ENCODE data around the gene ASL. TPM values are rescaled to one million over a fixed set of nuclear protein-coding genes. Genes with fewer than 3 reads are reported as not detected.
A peak's percentile ranks its signal among the peaks of the same experiment; 100 is the strongest.

Gene ASL
- total RNA-seq, 2 donors from 2014 or later = 24.0 to 36.4 TPM

- whole genome bisulfite sequencing = 72% methylated on average over 8 of the region's 8 CpGs
Observed at GRCh38 chr7:66138994-66139752, 63.6 kb downstream of the ASL start.

DNA sequence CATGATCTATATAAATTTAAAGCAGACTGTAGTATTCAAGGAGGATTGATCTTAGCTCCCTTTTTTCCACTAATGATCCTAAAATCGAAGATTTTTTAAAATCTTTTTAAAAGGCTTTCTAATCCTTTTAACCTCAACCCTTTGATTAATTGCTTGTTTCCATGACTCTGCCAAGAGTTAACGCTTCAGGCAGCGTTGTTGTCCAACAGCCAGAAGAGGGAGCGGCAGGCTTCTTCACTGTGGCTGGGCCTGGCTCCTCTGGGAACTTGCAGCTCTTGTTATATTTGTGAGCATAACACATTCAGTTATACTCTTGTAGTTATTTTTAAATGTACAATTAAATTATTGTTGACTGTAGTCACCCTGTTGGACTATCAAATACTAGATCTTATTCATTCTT lies 65.3 kb downstream of the ASL start:
- H3K9me3 ChIP-seq = no peaks in the 10 kb centered on the region
- 14% methylated on average over 4 of the region's 4 CpGs for WGBS
- TF ChIP-seq POLR2A (IDR thresholded peaks at IDR 0.05) (no peak), POLR2AphosphoS5 (IDR thresholded peaks at IDR 0.05) (peak; percentile 43), CTCF (IDR thresholded peaks at IDR 0.05) (peak in 3 of 4 experiments; percentile 35 to 67 (median 58))
- H3K36me3 ChIP-seq = no peaks in the 10 kb centered on the region
- no peak overlapping the region for H3K4me3 ChIP-seq
- peak; percentile 66 for DNase-seq (ENCODE audit: low spot score)
- H3K27me3 ChIP-seq (replicated peaks; ENCODE audit: insufficient read depth) = no peaks in the 10 kb centered on the region
- H3K4me1 ChIP-seq (replicated peaks) = peaks cover 2% of the 10 kb centered on the region
- no peak overlapping the region for H3K27ac ChIP-seq
- intact Hi-C loops (cut with DNase I) = loop anchor here (10.0 kb wide), 1 partner anchor 354 kb away; no protein-coding TSS in a partner anchor

More at GRCh38 chr7:66138994-66139752, 63.6 kb downstream of the ASL start:
- no peak overlapping the region for H3K27ac ChIP-seq
- H3K36me3 ChIP-seq = no peaks in the 10 kb centered on the region
- intact Hi-C loops (cut with DNase I) = no loop called here
- H3K4me1 ChIP-seq (replicated peaks) = peaks cover 2% of the 10 kb centered on the region
- no peak overlapping the region for H3K4me3 ChIP-seq
- DNase-seq (ENCODE audit: low spot score) = no peak
- H3K27me3 ChIP-seq (replicated peaks; ENCODE audit: insufficient read depth) = no peaks in the 10 kb centered on the region
- no peaks in the 10 kb centered on the region for H3K9me3 ChIP-seq
- TF ChIP-seq POLR2A (IDR thresholded peaks at IDR 0.05) = no peak
- TF ChIP-seq POLR2AphosphoS5 (IDR thresholded peaks at IDR 0.05) = no peak

DNA sequence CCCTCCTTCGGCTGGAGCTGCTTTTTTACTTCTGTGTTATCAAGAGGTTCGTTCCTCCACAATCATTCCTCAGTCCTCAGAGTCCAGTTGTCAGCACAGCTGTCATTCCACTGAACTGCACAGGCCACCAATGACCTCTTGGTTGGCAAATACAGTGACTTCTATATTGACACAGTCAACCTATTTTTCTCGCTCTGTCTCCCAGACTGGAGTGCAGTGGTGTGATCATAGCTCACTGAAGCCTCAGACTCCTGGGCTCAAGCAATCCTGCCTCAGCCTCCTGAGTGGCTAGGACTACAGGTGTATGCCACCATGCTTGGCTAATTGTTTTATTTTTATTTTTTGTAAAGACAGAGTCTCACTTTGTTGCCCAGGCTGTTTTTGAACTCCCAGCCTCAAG lies 66.7 kb downstream of the ASL start:
- TF ChIP-seq POLR2A (IDR thresholded peaks at IDR 0.05) (no peak), CTCF (IDR thresholded peaks at IDR 0.05) (no peak), POLR2AphosphoS5 (IDR thresholded peaks at IDR 0.05) (no peak)
- Histone ChIP-seq H3K9me3 (no peaks in the 10 kb centered on the region), H3K36me3 (no peaks in the 10 kb centered on the region), H3K4me1 (replicated peaks) (peaks cover 2% of the 10 kb centered on the region), H3K27ac (no peak overlapping the region), H3K4me3 (no peak overlapping the region), H3K27me3 (replicated peaks; ENCODE audit: insufficient read depth) (no peaks in the 10 kb centered on the region)
- 89% methylated on average over 3 of the region's 3 CpGs for WGBS
- intact Hi-C loops (cut with DNase I) = loop anchor here (10.0 kb wide), 1 partner anchor 352 kb away; no protein-coding TSS in a partner anchor
- no peak for DNase-seq (ENCODE audit: low spot score)

- intact Hi-C loops (cut with DNase I) = loop anchor here (10.0 kb wide), 1 partner anchor 352 kb away; no protein-coding TSS in a partner anchor
Observed at GRCh38 chr7:66142996-66143395, 67.4 kb downstream of the ASL start.

More at GRCh38 chr7:66142996-66143395, 67.4 kb downstream of the ASL start:
- no peak for TF ChIP-seq POLR2A (IDR thresholded peaks at IDR 0.05)
- TF ChIP-seq CTCF (IDR thresholded peaks at IDR 0.05) = peak in 1 of 4 experiments; percentile 11
- TF ChIP-seq POLR2AphosphoS5 (IDR thresholded peaks at IDR 0.05) = peak; percentile 49
- Histone ChIP-seq H3K4me1 (replicated peaks) (peaks cover 2% of the 10 kb centered on the region), H3K9me3 (no peaks in the 10 kb centered on the region), H3K36me3 (no peaks in the 10 kb centered on the region), H3K27ac (peak overlapping the region in 1 of 2 donors; percentile 44), H3K27me3 (replicated peaks; ENCODE audit: insufficient read depth) (no peaks in the 10 kb centered on the region), H3K4me3 (no peak overlapping the region)
- WGBS = 28% methylated on average over 5 of the region's 5 CpGs
- DNase-seq (ENCODE audit: low spot score) = peak; percentile 46

Other genes with a start within 250 kb of the ASL start
- gene VKORC1L1, start 202.7 kb upstream of the ASL start, total RNA-seq = 10 to 100 TPM; 10.7 to 17.3 TPM
- 10 to 100 TPM; 33.7 to 35.9 TPM for gene GUSB, start 93.6 kb upstream of the ASL start, total RNA-seq
- gene CRCP, start 39.0 kb downstream of the ASL start, total RNA-seq = 10 to 100 TPM; 37.9 to 48.1 TPM
- gene TPST1, start 129.5 kb downstream of the ASL start, total RNA-seq = 10 to 100 TPM in 1 of 2 donors, 1 to 10 TPM in 1; 9.9 to 21.4 TPM

All from prostate gland (tissue), 2 donors.